Stimulated activated CD4-positive, alpha-beta T cell treated with anti-CD3 and anti-CD28 coated beads, Interleukin-1b, Interleukin-23, amount 100 ng/mL, for 4 hours (primary cell): ENCODE results near the gene TMEM270.
"Not testable (repeated sequence)": the region's sequence is repeated elsewhere in the genome, so short reads cannot be mapped to it uniquely, and the experiment has no call there.

Source experiments
- DNase-seq, 2 donors: peaks; one replicate each; pipeline ENCODE4 v3.0.0-alpha.2; 2020; ENCODE audit warnings: low read depth in 2 of 2

Gene TMEM270

DNA sequence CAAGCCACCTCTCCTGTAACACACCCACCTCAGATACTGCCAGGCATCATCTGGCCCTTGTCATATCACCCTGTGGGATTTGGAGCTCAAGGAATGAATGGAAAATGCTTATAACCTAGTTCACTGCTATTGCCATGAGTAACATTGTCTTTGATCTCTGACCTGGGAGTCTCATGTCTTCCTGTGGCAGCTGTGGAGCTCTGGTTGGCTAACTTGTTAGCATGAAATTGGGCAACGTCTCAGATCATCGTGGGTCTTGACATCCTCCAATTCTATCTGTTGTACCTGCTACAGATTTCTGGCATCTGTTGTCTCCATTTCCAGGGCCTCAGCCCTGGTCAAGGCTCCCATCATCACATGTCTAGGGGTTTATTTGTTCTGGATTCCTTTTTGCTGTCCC is 2.2 kb upstream of the TMEM270 start:
- no peak for DNase-seq

DNA sequence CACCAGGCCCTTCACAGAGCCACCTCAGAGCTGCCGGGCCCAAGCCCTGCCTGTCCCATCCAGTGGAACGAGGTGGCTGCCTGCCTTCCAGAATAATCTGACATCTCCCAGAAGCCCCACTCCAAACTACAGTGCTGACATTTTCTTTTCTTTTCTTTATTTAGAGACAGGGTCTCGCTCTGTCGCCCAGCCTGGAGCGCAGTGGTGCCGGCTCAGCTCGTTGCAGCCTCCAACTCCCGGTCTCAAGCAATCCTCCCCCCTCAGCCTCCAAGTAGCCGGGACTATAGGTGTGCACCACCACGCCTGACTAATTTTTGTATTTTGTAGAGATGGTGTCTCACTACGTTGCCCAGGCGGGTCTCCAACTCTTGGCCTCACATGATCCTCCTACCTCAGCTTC is 346 bp downstream of the TMEM270 start:
- DNase-seq: no peak

DNA sequence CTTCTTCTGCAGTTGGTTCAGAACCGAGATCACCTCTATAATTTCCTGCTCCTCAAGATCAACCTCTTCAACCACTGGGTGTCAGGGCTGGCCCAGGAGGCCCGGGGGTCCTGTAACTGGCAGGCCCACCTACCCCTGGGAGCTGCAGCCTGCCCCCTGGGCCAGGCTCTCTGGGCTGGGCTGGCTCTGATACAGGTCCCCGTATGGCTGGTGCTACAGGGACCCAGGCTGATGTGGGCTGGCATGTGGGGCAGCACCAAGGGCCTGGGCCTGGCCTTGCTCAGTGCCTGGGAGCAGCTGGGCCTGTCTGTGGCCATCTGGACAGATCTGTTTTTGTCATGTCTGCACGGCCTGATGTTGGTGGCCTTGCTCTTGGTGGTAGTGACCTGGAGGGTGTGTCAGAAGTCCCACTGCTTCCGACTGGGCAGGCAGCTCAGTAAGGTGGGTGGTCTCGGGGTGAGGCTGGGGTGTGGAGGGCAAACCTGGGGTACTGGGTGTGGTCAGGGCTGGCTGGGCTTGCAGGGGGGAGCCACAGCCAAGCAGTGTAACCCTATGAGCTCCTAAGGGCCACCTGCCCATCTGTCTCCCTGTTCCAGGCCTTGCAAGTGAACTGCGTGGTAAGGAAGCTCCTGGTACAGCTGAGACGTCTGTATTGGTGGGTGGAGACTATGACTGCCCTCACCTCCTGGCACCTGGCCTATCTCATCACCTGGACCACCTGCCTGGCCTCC is 4.2 kb downstream of the TMEM270 start:
- no peak for DNase-seq

DNA sequence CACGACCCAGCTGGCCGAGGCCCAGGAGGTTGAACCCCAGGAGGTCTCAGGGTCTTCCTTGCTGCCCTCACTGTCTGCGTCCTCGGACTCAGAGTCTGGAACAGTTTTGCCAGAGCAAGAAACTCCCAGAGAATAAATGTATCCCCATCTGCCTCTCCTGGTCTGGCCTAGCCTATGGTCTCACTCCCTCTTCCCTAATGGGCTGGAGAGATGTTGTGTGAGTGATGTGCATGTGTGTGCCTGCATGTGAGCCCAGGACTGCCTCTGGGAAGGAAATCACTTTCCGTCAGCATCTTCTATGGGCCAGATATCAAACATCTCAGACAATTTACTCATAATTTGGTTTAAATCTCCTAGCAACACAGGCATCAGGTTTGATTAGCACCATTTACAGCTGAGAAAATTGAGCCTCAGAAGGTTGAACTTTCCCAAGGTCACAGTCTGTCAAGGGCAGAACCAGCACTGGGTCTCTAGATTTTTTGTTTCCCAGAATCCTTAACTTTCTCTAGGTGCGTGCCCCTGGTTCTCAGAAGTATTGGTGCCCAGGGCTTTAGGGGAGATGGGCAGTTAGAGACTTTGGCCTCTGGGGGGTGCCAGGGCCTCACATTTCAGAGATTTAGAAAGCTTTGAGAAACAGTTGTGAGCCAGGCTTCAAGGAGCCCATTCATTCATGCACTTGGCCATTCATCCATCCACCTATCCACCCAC is 4.9 kb downstream of the TMEM270 start:
- no peak for DNase-seq

DNA sequence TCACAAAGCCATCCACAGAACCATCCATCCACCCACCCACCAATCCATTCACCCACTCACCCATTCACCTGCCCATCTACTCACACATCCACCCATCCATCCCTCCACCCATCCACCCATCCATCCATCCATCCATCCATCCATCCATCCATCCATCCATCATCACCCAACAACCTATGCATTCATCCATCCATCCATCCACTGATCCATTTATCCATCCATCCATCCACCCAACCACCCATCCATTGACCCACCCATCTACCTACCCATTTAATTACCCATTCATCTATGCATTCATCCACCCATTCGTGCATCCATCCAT is 5.4 kb downstream of the TMEM270 start:
- DNase-seq: no peak

DNA sequence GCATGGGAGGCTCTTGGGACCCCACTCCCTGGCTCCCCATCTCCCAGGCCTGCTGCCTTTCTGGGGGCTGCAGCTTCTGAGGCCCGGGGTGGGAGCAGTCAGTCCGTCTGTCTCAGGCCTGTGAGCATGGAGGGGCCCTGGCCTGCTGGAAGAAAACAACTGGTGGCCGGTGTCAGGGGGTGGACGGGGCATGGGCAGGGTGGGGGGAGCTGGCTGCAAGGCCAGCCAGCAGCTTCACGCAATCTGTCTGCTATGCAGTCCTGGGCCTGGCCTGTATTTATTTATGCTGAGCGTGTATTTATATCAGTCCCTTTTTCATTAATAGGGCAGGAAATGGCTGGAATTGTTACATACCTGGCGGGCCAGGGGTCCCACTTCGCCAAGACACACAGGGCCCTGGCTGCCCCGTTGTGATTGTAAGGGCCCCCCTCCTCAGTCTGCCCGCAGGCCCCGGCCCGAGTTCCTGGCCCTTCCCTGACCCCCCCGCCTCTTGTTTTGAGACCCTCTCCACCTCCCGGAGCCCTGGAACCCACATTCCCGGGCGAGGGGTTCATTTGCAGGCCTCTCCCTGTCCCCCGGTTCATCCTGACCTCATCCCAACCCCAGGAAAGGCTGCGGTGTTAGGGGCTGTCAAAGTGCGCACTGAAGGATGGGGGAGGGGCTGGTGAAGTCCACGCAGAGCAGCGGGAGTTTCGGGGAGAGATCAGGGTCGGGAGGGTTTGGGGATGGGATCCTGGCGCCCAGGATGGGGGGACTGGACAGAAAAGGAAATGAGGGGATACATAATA is 8.2 kb downstream of the TMEM270 start:
- DNase-seq: no peak

DNA sequence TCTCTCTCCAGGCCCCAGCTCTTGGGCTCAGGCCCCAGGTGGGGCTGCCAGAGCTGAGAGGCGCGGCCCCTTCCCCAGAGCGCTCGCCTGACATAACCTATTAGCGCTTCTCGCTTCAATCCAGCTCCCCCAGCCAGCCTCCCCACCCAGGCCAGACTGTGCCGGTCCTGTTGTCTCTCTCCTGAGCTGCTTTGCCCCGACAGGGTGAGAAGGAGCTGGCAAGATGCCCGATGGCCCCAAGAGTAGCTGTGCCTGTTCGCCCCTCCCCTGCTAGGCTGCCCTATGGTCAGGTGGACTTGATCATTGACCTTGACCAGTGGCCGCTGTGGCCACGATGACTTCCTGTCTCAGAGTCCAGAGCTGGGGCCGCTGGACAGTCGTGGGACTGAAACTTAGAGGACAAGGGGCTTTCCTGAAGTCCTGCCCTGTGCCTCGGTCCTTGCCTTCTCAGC is 9.1 kb downstream of the TMEM270 start:
- no peak for DNase-seq

DNA sequence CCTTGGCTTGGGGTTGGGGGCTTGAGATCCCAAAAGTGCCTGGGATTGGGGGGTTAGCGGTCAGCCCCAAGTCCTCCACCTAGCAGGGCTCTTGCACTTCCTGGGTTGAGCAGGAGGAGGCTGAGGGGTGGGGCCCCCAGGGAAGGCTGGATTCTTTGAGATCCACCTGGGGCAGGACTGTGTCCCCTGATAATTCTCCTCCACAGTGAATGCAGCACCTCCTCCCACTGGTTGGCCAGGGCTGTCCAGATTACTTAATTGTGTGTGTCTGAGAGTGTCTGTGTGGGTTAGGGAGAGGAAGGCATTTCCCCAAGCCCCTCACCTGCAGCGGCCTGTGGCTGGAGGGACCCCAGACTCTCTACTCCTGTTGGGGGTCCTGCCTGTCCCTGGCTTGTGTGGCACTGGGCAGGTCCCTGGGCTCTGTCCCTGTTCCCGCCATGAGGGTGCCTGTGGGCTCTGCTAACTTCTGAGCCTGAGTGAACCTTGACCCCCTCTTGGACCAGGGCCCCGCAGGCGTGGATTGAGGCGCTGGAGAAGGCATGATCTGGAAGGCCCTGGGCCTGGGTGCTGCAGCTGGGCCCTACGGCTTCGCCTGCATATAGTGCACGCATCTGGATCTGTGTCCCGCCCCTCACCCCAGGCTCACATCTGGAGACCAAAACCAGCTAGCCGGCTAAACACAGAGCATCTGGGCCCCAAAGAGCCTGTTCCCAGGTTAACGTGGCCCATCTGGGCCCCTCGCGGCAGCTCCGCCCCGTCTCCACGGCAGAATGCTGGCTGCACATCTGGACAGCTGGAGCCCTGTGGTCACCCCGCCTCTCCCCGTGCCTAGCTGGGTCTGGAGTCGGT is 10.4 kb downstream of the TMEM270 start:
- no peak for DNase-seq

DNA sequence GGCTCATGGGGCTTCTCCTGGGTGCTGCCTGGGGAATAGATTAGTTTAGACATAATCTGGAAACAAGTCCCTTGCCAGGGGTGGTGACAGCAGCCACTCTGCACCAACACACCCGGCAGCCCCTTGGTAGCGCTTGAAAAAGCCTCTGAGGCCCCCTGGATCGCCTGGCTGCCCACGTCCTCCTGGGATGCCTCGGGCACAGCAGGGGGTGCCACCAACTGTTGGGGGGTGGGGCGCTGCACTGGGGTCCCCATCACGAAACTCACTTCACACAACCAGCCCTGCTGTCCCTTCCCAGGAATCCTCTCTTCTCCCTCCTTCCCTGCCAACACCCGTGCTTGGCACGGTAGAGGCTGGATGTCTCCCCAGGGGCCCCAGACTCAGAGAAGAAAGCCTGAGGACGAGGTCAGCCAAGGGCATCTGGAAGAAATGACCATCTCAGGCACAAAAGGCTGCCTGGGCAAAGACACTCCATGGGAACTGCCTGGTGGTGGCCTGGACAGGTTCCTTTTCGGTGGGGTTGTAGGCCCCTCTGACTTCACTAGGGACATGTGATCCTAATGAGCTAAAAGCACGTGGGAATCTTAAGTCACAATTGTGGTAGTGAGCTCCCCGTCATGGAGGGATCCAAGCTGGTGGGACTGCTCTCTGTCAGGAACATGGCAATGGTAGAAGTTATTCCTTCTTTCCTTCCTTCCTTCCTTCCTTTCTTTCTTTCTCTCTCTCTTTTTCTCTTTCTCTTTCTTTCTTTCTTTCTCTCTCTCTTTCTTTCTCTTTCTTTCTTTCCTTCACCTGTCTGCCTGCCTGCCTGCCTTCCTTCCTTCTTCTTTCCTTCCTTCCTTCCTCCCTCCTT is 11.3 kb downstream of the TMEM270 start:
- no peak for DNase-seq

DNA sequence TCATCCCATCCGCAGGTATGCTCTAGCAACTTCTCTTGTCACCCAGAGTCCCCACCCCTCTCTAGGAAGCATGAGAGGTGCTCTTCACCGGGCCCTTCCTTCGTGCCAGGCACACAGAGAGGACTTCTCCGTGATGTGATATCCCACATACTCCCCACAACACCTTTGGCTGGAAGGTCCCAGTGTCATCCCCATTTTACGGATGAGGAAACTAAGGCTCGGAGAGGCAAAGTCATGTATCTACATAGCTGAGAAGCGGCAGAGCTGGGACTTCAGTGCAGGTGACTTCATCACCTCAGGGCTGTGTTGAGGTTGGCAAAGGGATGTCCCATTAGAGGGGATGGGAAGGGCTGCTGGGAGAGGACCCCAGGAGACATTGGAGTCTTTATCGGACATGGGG is 15.4 kb downstream of the TMEM270 start:
- no peak for DNase-seq

DNA sequence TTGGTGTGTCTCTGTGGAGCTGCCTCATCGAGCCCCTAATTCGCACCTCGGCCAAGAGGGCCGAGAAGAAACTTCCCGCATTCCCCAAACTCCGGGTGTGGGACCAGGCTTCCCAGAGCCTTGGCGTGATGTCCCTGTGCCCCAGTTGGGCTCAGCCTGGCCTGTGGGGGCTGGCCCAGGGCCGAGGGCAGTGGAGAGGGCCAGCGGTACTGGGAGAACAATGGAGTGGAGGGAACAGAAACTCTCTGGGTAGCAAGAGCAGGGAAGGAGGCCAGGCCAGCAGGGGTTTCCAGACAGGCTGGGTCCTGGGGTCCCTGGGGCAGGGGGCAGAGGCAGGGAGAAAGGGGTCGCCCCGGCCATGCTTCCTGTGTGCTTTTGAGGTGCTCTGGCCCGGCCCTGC is 16.0 kb downstream of the TMEM270 start:
- DNase-seq: no peak

DNA sequence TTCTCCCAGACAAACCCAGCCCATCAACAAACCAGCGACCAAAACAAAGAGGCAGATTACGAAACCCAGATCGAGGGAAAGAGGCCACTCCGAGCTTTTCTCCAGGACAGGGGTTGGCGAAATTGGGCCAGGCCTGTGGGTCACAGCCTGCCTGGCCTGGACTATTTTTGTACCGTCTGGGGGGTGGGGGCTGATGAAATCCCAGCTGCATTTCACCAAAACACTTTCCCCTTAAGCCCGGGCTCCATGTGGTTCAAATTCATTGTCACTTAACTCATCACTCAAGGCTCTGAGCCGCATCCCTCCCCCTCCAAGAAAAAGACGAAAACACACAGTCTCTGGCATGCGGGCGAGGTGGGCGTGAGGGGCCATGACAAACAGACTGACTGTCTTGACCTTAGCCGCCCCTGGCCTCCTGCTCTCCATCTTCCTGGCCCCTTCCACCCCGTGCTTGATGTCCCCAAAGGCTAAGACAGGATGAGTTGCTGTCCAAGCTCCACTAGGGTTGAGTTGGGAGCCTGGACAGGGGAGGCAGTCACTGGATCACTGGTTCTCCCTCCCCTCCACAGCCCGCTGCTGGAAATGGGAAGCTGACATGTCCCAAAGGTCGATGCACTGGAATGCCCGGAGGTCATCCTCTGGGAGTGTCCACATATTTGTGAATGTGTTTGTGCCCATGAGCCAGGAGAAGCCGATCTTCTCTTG is 19.2 kb downstream of the TMEM270 start:
- no peak for DNase-seq

DNA sequence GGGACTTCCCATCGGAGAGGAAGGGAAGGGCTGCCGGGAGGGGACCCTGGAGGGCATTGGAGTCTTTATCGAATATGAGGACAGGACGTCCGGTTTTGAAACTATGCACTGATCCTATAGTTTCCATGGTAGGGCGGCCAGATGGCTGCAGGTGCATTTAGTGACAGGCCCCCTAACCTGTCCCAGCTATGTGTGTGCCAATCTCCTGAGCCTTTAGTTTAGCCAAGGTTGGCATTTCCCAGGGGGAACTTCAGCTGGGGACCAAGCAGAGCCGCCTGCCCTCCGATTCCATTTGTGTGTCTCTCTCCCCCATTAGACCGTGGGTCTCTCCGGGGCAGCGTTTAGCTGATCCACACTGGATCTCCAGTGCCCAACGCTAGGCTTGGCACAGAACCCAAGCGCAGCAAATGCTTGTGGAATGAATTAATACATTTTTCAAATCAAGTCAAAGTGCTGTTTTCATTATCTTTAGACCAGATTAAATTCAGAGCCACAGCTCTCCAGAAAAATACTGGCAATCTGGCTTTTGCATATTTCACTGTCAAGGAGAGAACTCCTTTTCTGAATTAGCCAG is 19.9 kb downstream of the TMEM270 start:
- DNase-seq: no peak

DNA sequence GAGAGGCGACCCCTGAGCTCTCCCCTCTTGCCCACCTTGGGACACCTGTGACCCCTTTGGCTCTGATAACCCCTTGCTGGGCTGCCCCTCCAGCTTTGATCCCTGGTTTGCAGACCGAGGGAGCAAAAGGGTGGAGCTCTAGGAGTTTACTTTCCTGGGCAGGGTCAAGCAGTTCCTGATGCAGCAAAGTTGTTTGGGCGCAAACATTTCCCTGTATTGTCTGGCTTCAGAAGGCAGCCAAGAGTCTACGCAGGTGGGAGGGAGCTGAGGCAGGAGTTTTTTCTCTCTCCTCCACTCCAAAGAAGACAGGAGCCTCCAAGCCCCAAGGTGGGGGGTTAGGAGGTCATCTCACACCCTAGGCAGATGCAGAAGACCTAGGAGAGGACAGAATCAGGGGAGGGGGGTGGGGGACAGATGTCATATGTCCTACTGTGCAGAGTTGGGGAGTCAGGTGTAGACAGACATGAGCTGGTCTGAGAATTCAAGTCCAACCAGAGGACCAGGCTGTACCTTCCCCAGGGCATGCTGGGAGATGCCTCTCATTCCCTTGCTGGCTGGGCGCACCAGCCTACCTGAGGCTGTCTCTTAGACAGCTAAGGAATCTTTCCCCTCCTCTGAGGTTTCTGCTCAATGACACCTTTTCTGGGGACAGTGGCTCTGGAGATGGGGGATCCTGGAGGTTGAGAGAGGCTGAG is 20.5 kb downstream of the TMEM270 start:
- no peak for DNase-seq

DNA sequence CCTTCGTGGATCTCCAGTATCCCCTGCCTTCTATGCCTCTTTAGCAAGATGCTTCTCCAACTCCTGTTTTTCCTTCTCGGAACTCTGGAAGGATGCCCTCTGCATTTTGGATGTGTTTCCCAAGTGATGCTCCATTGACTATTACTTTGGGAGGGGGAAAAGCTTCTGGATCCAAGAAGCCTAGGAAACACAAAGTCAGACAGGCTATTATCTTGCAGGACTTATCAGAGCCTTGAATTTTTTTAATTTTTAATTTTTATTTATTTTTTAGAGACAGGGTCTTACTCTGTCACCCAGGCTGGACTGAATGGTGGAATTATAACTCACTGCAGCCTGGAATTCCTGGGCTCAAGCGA is 21.1 kb downstream of the TMEM270 start:
- DNase-seq: no peak

DNA sequence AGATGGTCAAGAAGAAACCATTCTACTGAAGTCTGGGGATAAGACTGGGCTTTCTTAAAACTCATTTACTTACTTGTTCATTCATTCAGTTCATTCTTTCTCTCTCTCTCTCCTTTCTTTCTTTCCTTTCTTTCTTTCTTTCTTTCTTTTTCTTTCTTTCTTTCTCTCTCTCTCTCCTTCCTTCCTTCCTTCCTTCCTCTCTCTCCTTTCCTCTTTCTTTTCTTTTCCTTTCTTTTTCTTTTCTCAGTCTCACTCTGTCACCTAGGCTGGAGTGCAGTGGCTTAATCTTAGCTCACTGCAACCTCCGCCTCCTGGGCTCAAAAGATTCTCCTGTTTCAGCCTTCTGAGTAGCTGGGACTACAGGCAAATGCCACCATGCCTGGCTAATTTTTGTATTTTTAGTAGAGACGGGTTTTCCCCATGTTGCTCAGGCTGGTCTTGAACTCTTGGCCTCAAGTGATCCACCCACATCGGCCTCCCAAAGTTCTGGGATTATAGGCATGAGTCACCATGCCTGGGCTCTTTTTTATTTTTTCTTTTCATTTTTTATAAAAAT is 24.0 kb downstream of the TMEM270 start:
- not testable (repeated sequence) for DNase-seq

DNA sequence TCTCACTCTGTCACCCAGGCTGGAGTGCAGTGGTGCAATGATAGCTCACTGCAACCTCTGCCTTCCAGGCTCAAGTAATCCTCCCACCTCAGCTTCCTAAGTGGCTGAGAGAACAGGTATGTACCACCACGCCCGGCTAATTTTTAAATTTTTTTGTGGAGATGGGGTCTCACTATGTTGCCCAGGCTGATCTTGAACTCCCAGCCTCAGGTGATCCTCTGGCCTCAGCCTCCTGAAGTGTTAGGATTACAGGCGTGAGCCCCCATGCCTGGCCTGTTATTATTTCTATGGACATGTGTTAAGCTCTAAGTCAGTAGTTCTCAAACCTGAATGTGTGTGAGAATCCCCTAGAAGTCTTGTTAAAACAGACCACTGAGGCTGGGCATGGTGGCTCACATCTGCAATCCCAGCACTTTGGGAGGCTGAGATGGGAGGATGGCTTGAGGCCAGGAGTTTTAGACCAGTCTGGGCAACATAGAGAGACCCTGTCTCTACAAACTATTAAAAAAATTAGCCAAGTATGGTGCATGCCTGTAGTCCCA is 24.5 kb downstream of the TMEM270 start:
- DNase-seq: no peak

DNA sequence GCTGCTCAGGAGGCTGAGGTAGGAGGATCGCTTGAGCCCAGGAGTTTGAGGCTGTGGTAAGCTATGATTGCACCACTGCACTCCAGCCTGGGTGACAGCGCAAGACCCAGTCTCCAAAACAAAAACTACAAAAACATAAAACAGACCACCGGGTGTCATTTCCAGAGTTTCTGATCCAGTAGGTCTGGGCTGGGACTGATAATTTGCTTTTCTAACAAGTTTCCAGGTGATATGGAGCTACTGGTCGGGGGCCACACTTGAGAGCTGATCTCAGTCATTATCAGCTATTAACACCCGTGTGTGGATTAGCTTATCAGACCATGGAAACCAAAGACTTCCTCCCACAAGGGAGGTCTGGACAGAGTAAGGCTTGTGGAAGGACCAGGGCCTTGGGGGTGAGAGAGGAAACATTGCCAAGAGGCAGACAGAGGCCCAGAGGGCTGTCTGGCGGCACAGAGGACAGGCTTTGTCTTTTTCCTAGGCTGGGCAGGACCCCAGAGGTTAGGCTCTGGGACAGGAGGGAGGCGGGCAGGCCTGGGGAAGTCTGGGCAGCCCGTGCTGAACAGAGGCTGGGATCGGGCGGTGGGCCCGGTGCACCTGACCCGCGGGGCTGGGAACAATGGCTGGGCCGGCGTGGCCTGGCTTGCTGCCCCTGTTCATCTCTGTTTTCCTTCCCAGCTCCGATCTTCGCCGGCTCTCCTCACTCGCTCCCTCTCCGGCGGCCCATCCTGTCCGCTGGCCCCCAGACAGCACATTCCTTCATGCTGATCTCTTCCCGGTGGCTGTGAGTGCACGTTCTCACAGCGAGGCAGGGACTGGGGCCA is 25.2 kb downstream of the TMEM270 start:
- no peak for DNase-seq
